H1 (cell line): ENCODE data around the gene KIF26B. TPM values are rescaled to one million over a fixed set of nuclear protein-coding genes. Genes with fewer than 3 reads are reported as not detected.
A peak's percentile ranks its signal among the peaks of the same experiment; 100 is the strongest.

Experiments used
- CTCF ChIA-PET: fragments of 300-600 bp; sonication (Branson Sonifier 250); formaldehyde crosslinking; loops from one replicate; lab custom pipeline; 2021; ENCODE audit not compliant: partially characterized antibody; lab: Charles Lee
- POLR2A ChIA-PET: fragments of 300-600 bp; sonication (Branson Sonifier 250); formaldehyde crosslinking; loops from one replicate; lab custom pipeline; 2021; ENCODE audit warnings: inconsistent platforms; ENCODE audit not compliant: partially characterized antibody; lab: Charles Lee
- DNase-seq, 2 experiments: peaks; one replicate each; pipeline versions ENCODE4 v3.0.0 to v3.0.0-alpha.2; 2010 to 2022; ENCODE audit warnings: low spot score in 2 of 2, low read depth in 1 of 2, mixed read lengths in 1 of 2
- FAIRE-seq: peaks from 2 replicates; lab custom pipeline; 2011; peaks lifted over from hg19 to GRCh38; lab: Jason Lieb, UNC
- H2AFZ ChIP-seq: 2 replicates; pipeline ENCODE4 v1.8.1; 2012; ENCODE audit warnings: low read length, inconsistent platforms
- H2AK5ac ChIP-seq: 2 replicates; pipeline ENCODE4 v1.6.1; 2013; ENCODE audit warnings: low read depth, low read length
- H2BK120ac ChIP-seq: replicated peaks from 2 replicates; pipeline ENCODE3; 2013; ENCODE audit warnings: low read depth, low read length, inconsistent platforms
- H2BK12ac ChIP-seq: 2 replicates; pipeline ENCODE4 v1.6.1; 2013; ENCODE audit warnings: low read depth, low read length
- H2BK15ac ChIP-seq: 2 replicates; pipeline ENCODE4 v1.6.1; 2013; ENCODE audit warnings: low read length
- H2BK20ac ChIP-seq: 2 replicates; pipeline ENCODE4 v1.6.1; 2013; ENCODE audit warnings: low read length
- H2BK5ac ChIP-seq: 2 replicates; pipeline ENCODE4 v1.6.1; 2013; ENCODE audit warnings: low read depth, low read length
- H3K14ac ChIP-seq: 2 replicates; pipeline ENCODE4 v1.6.1; 2013; ENCODE audit warnings: inconsistent platforms; ENCODE audit not compliant: insufficient read length
- H3K18ac ChIP-seq: 2 replicates; pipeline ENCODE4 v1.6.1; 2013; ENCODE audit warnings: low read length; ENCODE audit errors: extremely low read depth
- H3K23ac ChIP-seq: 2 replicates; pipeline ENCODE4 v1.6.1; 2013; ENCODE audit warnings: inconsistent platforms; ENCODE audit not compliant: insufficient read length
- H3K23me2 ChIP-seq: 2 replicates; pipeline ENCODE4 v1.6.1; 2013; ENCODE audit warnings: low read depth, low read length
- H3K27ac ChIP-seq: 2 replicates; pipeline ENCODE4 v1.6.1; 2011; ENCODE audit warnings: low read depth, low read length, inconsistent platforms
- H3K27me3 ChIP-seq, 4 experiments: replicated peaks in 1 of 4; 1 replicate in 1 of 4; 2 replicates in 3 of 4; pipeline versions ENCODE4 v1.6.1 to v1.8.1; 2011 to 2013; ENCODE audit warnings: low read length in 3 of 4, mild to moderate bottlenecking in 3 of 4, inconsistent platforms in 2 of 4, mixed read lengths in 2 of 4, moderate library complexity in 1 of 4; ENCODE audit not compliant: control insufficient read depth in 3 of 4, insufficient read depth in 3 of 4; ENCODE audit errors: extremely low read depth in 1 of 4
- H3K36me3 ChIP-seq, 4 experiments: 2 replicates each; pipeline versions ENCODE4 v1.6.1 to v1.8.1; 2011 to 2013; ENCODE audit warnings: mild to moderate bottlenecking in 4 of 4, low read length in 3 of 4, moderate library complexity in 2 of 4, control low read depth in 1 of 4, inconsistent platforms in 1 of 4; ENCODE audit not compliant: insufficient read depth in 4 of 4, control insufficient read depth in 2 of 4
- H3K4ac ChIP-seq: replicated peaks from 2 replicates; pipeline ENCODE3; 2013; ENCODE audit warnings: low read length, low read depth, mixed read lengths, inconsistent platforms; ENCODE audit not compliant: insufficient read length
- H3K4me1 ChIP-seq, 4 experiments: replicated peaks in 1 of 4; 1 replicate in 1 of 4; 2 replicates in 3 of 4; pipeline versions ENCODE4 v1.6.1 to v1.8.1; 2011 to 2013; ENCODE audit warnings: low read length in 3 of 4, inconsistent platforms in 2 of 4, mixed read lengths in 1 of 4; ENCODE audit not compliant: insufficient read depth in 4 of 4, control insufficient read depth in 3 of 4
- H3K4me2 ChIP-seq, 2 experiments: 2 replicates each; pipeline versions ENCODE4 v1.6.1 to v1.8.1; 2011 to 2013; ENCODE audit warnings: low read depth in 2 of 2, low read length in 2 of 2, control low read depth in 1 of 2, inconsistent platforms in 1 of 2, mild to moderate bottlenecking in 1 of 2; ENCODE audit not compliant: insufficient read depth in 1 of 2
- H3K4me3 ChIP-seq, 4 experiments: fragments of 200-600, 300-600 bp in 1 of 4; sonication (generic), shearing (Covaris generic), sonication (Bioruptor Twin) in 1 of 4; 2 replicates each; pipeline versions ENCODE4 v1.5.1 to v1.8.1; 2011 to 2016; ENCODE audit warnings: low read length in 4 of 4, low read depth in 3 of 4, control low read depth in 2 of 4, inconsistent platforms in 2 of 4, mild to moderate bottlenecking in 2 of 4, mixed read lengths in 1 of 4, moderate library complexity in 1 of 4; ENCODE audit not compliant: insufficient read depth in 2 of 4; ENCODE audit errors: extremely low read depth in 1 of 4
- H3K56ac ChIP-seq: replicated peaks from 2 replicates; pipeline ENCODE3; 2013; ENCODE audit warnings: low read depth, mild to moderate bottlenecking, mixed read lengths, low read length, inconsistent platforms; ENCODE audit not compliant: insufficient read length
- H3K79me1 ChIP-seq: 2 replicates; pipeline ENCODE4 v1.6.1; 2013; ENCODE audit warnings: low read depth, low read length, control low read depth
- H3K79me2 ChIP-seq, 2 experiments: 2 replicates each; pipeline versions ENCODE4 v1.6.1 to v1.8.1; 2012 to 2013; ENCODE audit warnings: low read length in 2 of 2, mild to moderate bottlenecking in 2 of 2, inconsistent platforms in 1 of 2; ENCODE audit not compliant: insufficient read depth in 2 of 2, control insufficient read depth in 1 of 2
- H3K9ac ChIP-seq, 4 experiments: replicated peaks in 1 of 4; 1 replicate in 1 of 4; 2 replicates in 3 of 4; pipeline versions ENCODE4 v1.6.1 to v1.8.1; 2011 to 2013; ENCODE audit warnings: low read depth in 3 of 4, low read length in 3 of 4, control low read depth in 2 of 4, mild to moderate bottlenecking in 2 of 4, moderate library complexity in 2 of 4, inconsistent platforms in 1 of 4; ENCODE audit errors: extremely low read depth in 1 of 4
- H3K9me3 ChIP-seq, 2 experiments: 2 replicates each; pipeline versions ENCODE4 v1.6.1 to v1.8.1; 2012 to 2013; ENCODE audit warnings: mild to moderate bottlenecking in 2 of 2, moderate library complexity in 2 of 2, control low read depth in 1 of 2, inconsistent platforms in 1 of 2, low read depth in 1 of 2, low read length in 1 of 2, mixed read lengths in 1 of 2; ENCODE audit not compliant: insufficient read depth in 2 of 2
- H4K20me1 ChIP-seq, 2 experiments: replicated peaks in 1 of 2; 2 replicates each; pipeline versions ENCODE3 to v1.8.1; 2011 to 2013; ENCODE audit warnings: inconsistent platforms in 2 of 2, low read length in 2 of 2, mild to moderate bottlenecking in 1 of 2; ENCODE audit not compliant: insufficient read depth in 2 of 2, control insufficient read depth in 1 of 2
- H4K5ac ChIP-seq: 2 replicates; pipeline ENCODE4 v1.6.1; 2013; ENCODE audit warnings: low read length, low read depth, mixed read lengths, inconsistent platforms; ENCODE audit not compliant: insufficient read length
- H4K8ac ChIP-seq: 2 replicates; pipeline ENCODE4 v1.8.0; 2013; ENCODE audit warnings: mild to moderate bottlenecking, moderate library complexity, low read length, inconsistent platforms; ENCODE audit not compliant: insufficient read depth; ENCODE audit errors: extremely low read depth
- H4K91ac ChIP-seq: replicated peaks from 2 replicates; pipeline ENCODE3; 2013; ENCODE audit warnings: low read length, mixed read lengths, inconsistent platforms; ENCODE audit not compliant: insufficient read length
- CBX8 ChIP-seq: fragments of 300-800, 300-1000 bp; sonication (generic); IDR thresholded peaks from 2 replicates; pipeline ENCODE4 v1.7.1; 2016; ENCODE audit warnings: low read depth, low read length, borderline replicate concordance
- CEBPB ChIP-seq: IDR thresholded peaks from 2 replicates; pipeline ENCODE4 v1.6.1; 2012; ENCODE audit warnings: low read depth, low read length
- CTBP2 ChIP-seq: IDR thresholded peaks from 2 replicates; pipeline ENCODE4 v1.7.0; 2011; ENCODE audit warnings: borderline replicate concordance, mild to moderate bottlenecking, moderate library complexity, mixed read lengths, low read length; ENCODE audit not compliant: insufficient read depth, insufficient read length
- GTF2F1 ChIP-seq: IDR thresholded peaks from 2 replicates; pipeline ENCODE4 v1.6.1; 2012; ENCODE audit warnings: low read depth, low read length, improper control_type of control experiment, borderline replicate concordance
- POLR2A ChIP-seq, 2 experiments: IDR thresholded peaks; 1 replicate in 1 of 2; 2 replicates in 1 of 2; pipeline ENCODE4 v1.6.1; 2011; ENCODE audit warnings: low read depth in 2 of 2, low read length in 2 of 2, mild to moderate bottlenecking in 2 of 2; ENCODE audit errors: control extremely low read depth in 1 of 2
- TAF7 ChIP-seq: optimal IDR thresholded peaks from 2 replicates; pipeline ENCODE3; 2011; ENCODE audit warnings: low read depth, mild to moderate bottlenecking, inconsistent platforms, low read length, moderate library complexity, borderline replicate concordance
- TBP ChIP-seq: IDR thresholded peaks from 2 replicates; pipeline ENCODE4 v1.6.1; 2011; ENCODE audit warnings: low read depth, low read length, improper control_type of control experiment
- WGBS, 2 experiments: shearing (Covaris generic) in 1 of 2; methylation state at CpG; one replicate each; pipeline versions ENCODE4 v1.1.6 to v1.1.7; 2013 to 2015; ENCODE audit warnings: low lambda C conversion rate in 2 of 2, mixed read lengths in 2 of 2, inconsistent platforms in 1 of 2, low coverage in 1 of 2, missing lambda C conversion rate in 1 of 2; ENCODE audit not compliant: insufficient replicate concordance in 2 of 2, insufficient coverage in 1 of 2, insufficient read length in 1 of 2; ENCODE audit errors: extremely low coverage in 1 of 2, missing lambda C conversion rate in 1 of 2; 5-methylcytosine and 5-hydroxymethylcytosine counted together
- polyA plus RNA-seq, 7 experiments: library from polyadenylated mRNA; depleted of rRNA in 3 of 7; stranded (reverse) in 5 of 7; unstranded in 2 of 7; fragments of >200 nt in 5 of 7; fragments of 200-250 nt in 2 of 7; gene quantifications; 1 replicate in 5 of 7; 2 replicates in 1 of 7; 4 replicates in 1 of 7; pipeline versions ENCODE4 v1.2.1 to v1.2.3, GENCODE V29; 2011 to 2013; ENCODE audit warnings: missing spikeins in 2 of 7, mixed read lengths in 2 of 7
- total RNA-seq: library from RNA; stranded (reverse); fragmentation: NEBNext Ultra II Directional; extraction: Animal tissue kit (Norgen Biotek cat#: 25700); gene quantifications from 2 replicates; pipeline ENCODE4 v1.2.1, GENCODE V29; 2021

The KIF26B gene
- total and polyA plus RNA-seq, 2 of the 8 experiments (the other 6 are each of a cell fraction or from before 2014, with no cell fraction given), result 0.06 to 0.28 TPM

GRCh38 chr1:245166471-245166885 lies 11.7 kb downstream of the KIF26B start:
- no peak overlapping the region for H3K9ac ChIP-seq
- H2BK12ac ChIP-seq, result no peak overlapping the region
- peaks cover 0 to 2% (median under 1%) of the 10 kb centered on the region in 4 experiments; a peak in 2 of 7 replicates for H3K4me1 ChIP-seq
- WGBS, 2 experiments, result 56% methylated on average over 10 of the region's 10 CpGs; no CpG with 5 or more reads in 1 of the 2 experiments
- no peak for FAIRE-seq
- no peaks in the 10 kb centered on the region for H3K9me3 ChIP-seq
- no peak overlapping the region for H3K18ac ChIP-seq
- H4K91ac ChIP-seq, result no peak overlapping the region
- no peak for TF ChIP-seq CTBP2
- no peak for TF ChIP-seq POLR2A (IDR thresholded peaks at IDR 0.05; ENCODE audit: control extremely low read depth in 1 of 2, low read depth in 2 of 2, low read length in 2 of 2)
- TF ChIP-seq TAF7, result no peak
- no peak for TF ChIP-seq GTF2F1
- no peak for TF ChIP-seq CBX8
- no peak for TF ChIP-seq TBP
- no peak for TF ChIP-seq CEBPB
- H2BK5ac ChIP-seq, result no peak overlapping the region
- peak overlapping the region in 1 of 2 experiments; percentile 47; a peak in 2 of 4 replicates for H3K4me2 ChIP-seq
- no peak overlapping the region for H3K56ac ChIP-seq
- H4K5ac ChIP-seq, result no peak overlapping the region
- ChIA-PET POLR2A (interaction anchor here (0.9 kb wide), 1 partner anchor 40 kb away, joined by 3 read pairs; no protein-coding TSS in a partner anchor), CTCF (interaction anchor here (0.6 to 7.3 kb wide), 4 partner anchors 9 to 594 kb away, joined by 4 to 40 read pairs (median 10); partner anchors contain the start of gene KIF26B)
- no peak overlapping the region for H3K27ac ChIP-seq
- no peaks in the 10 kb centered on the region for H3K79me2 ChIP-seq
- H2AK5ac ChIP-seq, result no peak overlapping the region
- no peaks in the 10 kb centered on the region for H4K20me1 ChIP-seq
- H3K4me3 ChIP-seq, result peak overlapping the region in 1 of 4 experiments; percentile 16; a peak in 1 of 8 replicates
- H2BK20ac ChIP-seq, result no peak overlapping the region
- H3K4ac ChIP-seq, result no peak overlapping the region
- H3K23ac ChIP-seq, result no peak overlapping the region
- no peak overlapping the region; the same call in 1 of the 2 replicates for H4K8ac ChIP-seq
- no peak overlapping the region for H3K14ac ChIP-seq
- H2BK120ac ChIP-seq, result no peak overlapping the region
- no peak overlapping the region for H2BK15ac ChIP-seq
- H3K79me1 ChIP-seq, result no peaks in the 10 kb centered on the region
- DNase-seq, result no peak
- H3K23me2 ChIP-seq, result no peaks in the 10 kb centered on the region
- no peaks in the 10 kb centered on the region for H3K36me3 ChIP-seq
- peak overlapping the region; percentile 44; the same call in 1 of the 2 replicates for H2AFZ ChIP-seq
- H3K27me3 ChIP-seq, result no peaks in the 10 kb centered on the region
